KBM-7 (cell line): ENCODE data around the gene NOM1.
"Not testable (repeated sequence)": the region's sequence is repeated elsewhere in the genome, so short reads cannot be mapped to it uniquely, and the experiment has no call there.

Source experiments
- DNase-seq: peaks from one replicate; pipeline ENCODE4 v3.0.0-alpha.2; 2015
- in situ Hi-C: fragments of 300-500 bp; cut with MboI; formaldehyde crosslinking; loops from 2 replicates; pipeline ENCODE4 v1.14.3; 2020; ENCODE audit warnings: low sequenced_read_pairs, low pct_unique_long_range_greater_than_20kb, mixed read lengths

Gene NOM1

GRCh38 chr7:156936766-156937165 lies 12.7 kb upstream of the NOM1 start:
- DNase-seq, in situ Hi-C loops: not testable (repeated sequence)

- in situ Hi-C loops, result no loop called here
- DNase-seq, result no peak
Observed at GRCh38 chr7:156940421-156941122, 8.9 kb upstream of the NOM1 start.

GRCh38 chr7:156941393-156942182 lies 7.9 kb upstream of the NOM1 start:
- DNase-seq, result no peak
- in situ Hi-C loops, result no loop called here

GRCh38 chr7:156942708-156943090 lies 6.8 kb upstream of the NOM1 start:
- DNase-seq, result no peak

GRCh38 chr7:156943091-156944041 lies 6.1 kb upstream of the NOM1 start:
- in situ Hi-C loops, result no loop called here
- no peak for DNase-seq

More at GRCh38 chr7:156942708-156943090, 6.8 kb upstream of the NOM1 start:
- in situ Hi-C loops, result no loop called here

GRCh38 chr7:156944876-156945275 lies 4.6 kb upstream of the NOM1 start:
- no peak for DNase-seq
- in situ Hi-C loops, result no loop called here

- DNase-seq, result no peak
Observed at GRCh38 chr7:156947120-156947843, 2.2 kb upstream of the NOM1 start.

GRCh38 chr7:156948361-156948760 lies 1.2 kb upstream of the NOM1 start:
- no peak for DNase-seq
- in situ Hi-C loops, result no loop called here

More at GRCh38 chr7:156947120-156947843, 2.2 kb upstream of the NOM1 start:
- in situ Hi-C loops, result no loop called here

GRCh38 chr7:156950381-156950858 lies 908 bp downstream of the NOM1 start:
- DNase-seq, result peak; percentile 50
- in situ Hi-C loops, result no loop called here

GRCh38 chr7:156953215-156953614 lies 3.7 kb downstream of the NOM1 start:
- DNase-seq, in situ Hi-C loops: not testable (repeated sequence)

- DNase-seq, result no peak
- in situ Hi-C loops, result no loop called here
Observed at GRCh38 chr7:156954941-156955340, 5.4 kb downstream of the NOM1 start.

- in situ Hi-C loops, result no loop called here
Observed at GRCh38 chr7:156956727-156957126, 7.2 kb downstream of the NOM1 start.

GRCh38 chr7:156962145-156962544 lies 12.6 kb downstream of the NOM1 start:
- DNase-seq, result no peak
- in situ Hi-C loops, result no loop called here

More at GRCh38 chr7:156956727-156957126, 7.2 kb downstream of the NOM1 start:
- no peak for DNase-seq

GRCh38 chr7:156962897-156963296 lies 13.4 kb downstream of the NOM1 start:
- DNase-seq, result no peak
- in situ Hi-C loops, result no loop called here

- DNase-seq, result no peak
- in situ Hi-C loops, result no loop called here
Observed at GRCh38 chr7:156963472-156963871, 14.0 kb downstream of the NOM1 start.

GRCh38 chr7:156964971-156965370 lies 15.5 kb downstream of the NOM1 start:
- in situ Hi-C loops, result no loop called here

GRCh38 chr7:156966387-156966786 lies 16.9 kb downstream of the NOM1 start:
- in situ Hi-C loops, result no loop called here

More at GRCh38 chr7:156964971-156965370, 15.5 kb downstream of the NOM1 start:
- no peak for DNase-seq

GRCh38 chr7:156968183-156968582 lies 18.7 kb downstream of the NOM1 start:
- no peak for DNase-seq
- in situ Hi-C loops, result no loop called here

More at GRCh38 chr7:156966387-156966786, 16.9 kb downstream of the NOM1 start:
- DNase-seq, result no peak
